Thyroid gland (tissue), 4 donors: ENCODE data around the gene BTBD9. TPM values are rescaled to one million over a fixed set of nuclear protein-coding genes. Genes with fewer than 3 reads are reported as not detected.

ENCODE experiments used
- DNase-seq, 2 donors: peaks; one replicate each; pipeline ENCODE4 v3.0.0-alpha.2; 2019
- H3K27ac ChIP-seq, 3 donors: fragments of 200-600 bp; sonication (generic); 1 replicate in 2 of 3; 2 replicates in 1 of 3; pipeline ENCODE4 v1.5.1; 2016 to 2019; ENCODE audit warnings: mild to moderate bottlenecking in 1 of 3, moderate library complexity in 1 of 3
- H3K27me3 ChIP-seq: fragments of 200-600 bp; sonication (generic); one replicate; pipeline ENCODE4 v1.5.1; 2019
- H3K36me3 ChIP-seq, 2 donors: fragments of 200-600 bp; sonication (generic); one replicate each; pipeline ENCODE4 v1.5.1; 2016 to 2019
- H3K4me1 ChIP-seq, 2 donors: fragments of 200-600 bp; sonication (generic); one replicate each; pipeline ENCODE4 v1.5.1; 2017 to 2019
- H3K4me3 ChIP-seq, 3 donors: fragments of 200-600 bp; sonication (generic); replicated peaks in 1 of 3; 1 replicate in 2 of 3; 2 replicates in 1 of 3; pipeline ENCODE4 v1.5.1; 2016; ENCODE audit warnings: mild to moderate bottlenecking in 1 of 3
- H3K9me3 ChIP-seq: fragments of 200-600 bp; sonication (generic); one replicate; pipeline ENCODE4 v1.5.1; 2017
- POLR2A ChIP-seq, 2 donors: fragments of 450-650 bp; IDR thresholded peaks; one replicate each; pipeline ENCODE4 v1.6.1; 2017; ENCODE audit warnings: antibody characterized with exemption in 2 of 2, mild to moderate bottlenecking in 2 of 2, moderate library complexity in 1 of 2
- WGBS, 2 donors: methylation state at CpG; one replicate each; pipeline ENCODE4 v1.1.5; 2017; 5-methylcytosine and 5-hydroxymethylcytosine counted together
- intact Hi-C: fragments of 100-400 bp; cut with DNase I; formaldehyde crosslinking; loops from one replicate; pipeline ENCODE4 v1.15.1; 2023
- total RNA-seq, 4 donors: library from RNA; depleted of rRNA; stranded (reverse); fragments of >200 nt; gene quantifications; one replicate each; pipeline ENCODE4 v1.2.3, GENCODE V29; 2016
- TF ChIP-seq, protein P1 (sequence below), 6 experiments: fragments of 200-600 bp in 3 of 6; fragments of 450-650 bp in 3 of 6; sonication (generic) in 3 of 6; IDR thresholded peaks; one replicate each; pipeline ENCODE4 v1.5.1; 2016 to 2019; ENCODE audit warnings: antibody characterized with exemption in 6 of 6, mild to moderate bottlenecking in 2 of 6, inconsistent platforms in 1 of 6, moderate library complexity in 1 of 6

Gene BTBD9
- total RNA-seq, 4 donors from 2014 or later: 17.3 to 32.0 (median 27.4) TPM

GRCh38 chr6:38640216-38640909 lies 634 bp upstream of the BTBD9 start:
- H3K4me3 ChIP-seq: peak overlapping the region; percentile 85 to 98 (median 96)
- H3K4me1 ChIP-seq: peaks cover 12 to 22% of the 10 kb centered on the region in 2 donors
- H3K36me3 ChIP-seq: no peaks in the 10 kb centered on the region
- TF ChIP-seq POLR2A (IDR thresholded peaks at IDR 0.05): no peak
- TF ChIP-seq, protein P1, sequence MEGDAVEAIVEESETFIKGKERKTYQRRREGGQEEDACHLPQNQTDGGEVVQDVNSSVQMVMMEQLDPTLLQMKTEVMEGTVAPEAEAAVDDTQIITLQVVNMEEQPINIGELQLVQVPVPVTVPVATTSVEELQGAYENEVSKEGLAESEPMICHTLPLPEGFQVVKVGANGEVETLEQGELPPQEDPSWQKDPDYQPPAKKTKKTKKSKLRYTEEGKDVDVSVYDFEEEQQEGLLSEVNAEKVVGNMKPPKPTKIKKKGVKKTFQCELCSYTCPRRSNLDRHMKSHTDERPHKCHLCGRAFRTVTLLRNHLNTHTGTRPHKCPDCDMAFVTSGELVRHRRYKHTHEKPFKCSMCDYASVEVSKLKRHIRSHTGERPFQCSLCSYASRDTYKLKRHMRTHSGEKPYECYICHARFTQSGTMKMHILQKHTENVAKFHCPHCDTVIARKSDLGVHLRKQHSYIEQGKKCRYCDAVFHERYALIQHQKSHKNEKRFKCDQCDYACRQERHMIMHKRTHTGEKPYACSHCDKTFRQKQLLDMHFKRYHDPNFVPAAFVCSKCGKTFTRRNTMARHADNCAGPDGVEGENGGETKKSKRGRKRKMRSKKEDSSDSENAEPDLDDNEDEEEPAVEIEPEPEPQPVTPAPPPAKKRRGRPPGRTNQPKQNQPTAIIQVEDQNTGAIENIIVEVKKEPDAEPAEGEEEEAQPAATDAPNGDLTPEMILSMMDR (IDR thresholded peaks at IDR 0.05): no peak
- H3K9me3 ChIP-seq: no peaks in the 10 kb centered on the region
- intact Hi-C loops: no loop called here
- H3K27ac ChIP-seq: peak overlapping the region; percentile 84 to 91 (median 89)
- no peaks in the 10 kb centered on the region for H3K27me3 ChIP-seq
- DNase-seq: peak; percentile 1 to 12
- WGBS, 2 donors: 10 to 12% methylated on average over 26 to 32 of the region's 32 CpGs

- intact Hi-C loops: no loop called here
- Histone ChIP-seq H3K27ac (peak overlapping the region; percentile 84 to 91 (median 89)), H3K4me1 (peaks cover 12 to 13% of the 10 kb centered on the region in 2 donors), H3K9me3 (no peaks in the 10 kb centered on the region), H3K27me3 (no peaks in the 10 kb centered on the region), H3K4me3 (peak overlapping the region; percentile 85 to 98 (median 96)), H3K36me3 (no peaks in the 10 kb centered on the region)
- peak; percentile 30 to 38 for DNase-seq
- TF ChIP-seq POLR2A (IDR thresholded peaks at IDR 0.05): no peak
- TF ChIP-seq, protein P1 (IDR thresholded peaks at IDR 0.05): no peak
- WGBS, 2 donors: 6% methylated on average over 13 to 15 of the region's 15 CpGs
Measured at GRCh38 chr6:38638941-38639497, 710 bp downstream of the BTBD9 start.

DNA sequence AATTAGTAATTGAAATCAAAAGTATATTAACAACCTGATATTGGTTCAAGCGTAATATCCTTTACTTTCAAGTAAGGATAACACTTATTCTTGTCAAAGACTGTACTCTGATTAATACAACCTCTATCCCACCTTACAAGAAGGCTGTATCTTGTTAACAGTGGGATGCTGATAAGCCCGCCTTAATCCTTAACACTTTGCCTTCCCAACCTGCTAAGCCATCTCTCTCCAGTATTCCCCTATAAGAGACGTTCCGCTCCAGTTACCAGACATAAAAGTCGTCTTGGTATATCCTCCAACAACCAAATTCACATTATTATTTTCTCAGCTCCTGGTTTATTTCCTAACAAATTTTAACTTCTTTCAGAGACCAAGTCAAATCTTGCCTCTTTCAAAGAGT lies 2.0 kb downstream of the BTBD9 start:
- intact Hi-C loops: no loop called here
- H3K9me3 ChIP-seq: no peaks in the 10 kb centered on the region
- H3K4me1 ChIP-seq: peaks cover 12 to 13% of the 10 kb centered on the region in 2 donors
- no peaks in the 10 kb centered on the region for H3K27me3 ChIP-seq
- H3K27ac ChIP-seq: no peak overlapping the region
- H3K36me3 ChIP-seq: no peaks in the 10 kb centered on the region
- no peak overlapping the region for H3K4me3 ChIP-seq
- no peak for DNase-seq
- TF ChIP-seq POLR2A (IDR thresholded peaks at IDR 0.05): no peak
- WGBS, 2 donors: 81 to 86% methylated on average over 5 of the region's 5 CpGs

- no peaks in the 10 kb centered on the region for H3K36me3 ChIP-seq
- no peak for TF ChIP-seq POLR2A (IDR thresholded peaks at IDR 0.05)
- TF ChIP-seq, protein P1 (IDR thresholded peaks at IDR 0.05): no peak
- H3K27ac ChIP-seq: no peak overlapping the region
- no peaks in the 10 kb centered on the region for H3K9me3 ChIP-seq
- no peaks in the 10 kb centered on the region for H3K27me3 ChIP-seq
- WGBS, 2 donors: 97 to 100% methylated on average over 1 of the region's 1 CpG
- no peak for DNase-seq
- intact Hi-C loops: no loop called here
- H3K4me1 ChIP-seq: peaks cover 9 to 11% of the 10 kb centered on the region in 2 donors
- no peak overlapping the region for H3K4me3 ChIP-seq
Measured at GRCh38 chr6:38636027-38636426, 3.7 kb downstream of the BTBD9 start.

DNA sequence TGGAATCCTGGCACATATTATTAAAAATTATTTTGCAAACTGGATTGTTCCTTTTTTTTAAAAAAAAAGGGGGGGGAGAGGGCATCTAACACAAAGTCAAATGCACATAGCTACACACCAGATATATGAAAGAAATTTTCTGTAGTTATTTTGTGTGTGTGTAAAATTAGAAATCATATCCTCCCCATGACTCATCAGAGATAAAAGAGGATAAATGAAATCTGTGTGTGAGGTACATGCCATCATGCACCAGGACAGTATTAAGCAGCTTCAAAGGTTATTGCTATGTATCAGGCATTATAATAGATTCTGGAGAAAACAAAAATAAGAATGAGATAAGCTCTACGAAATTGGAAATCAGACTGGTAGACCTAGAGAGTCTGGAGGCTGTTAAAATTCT lies 5.2 kb downstream of the BTBD9 start:
- TF ChIP-seq POLR2A (IDR thresholded peaks at IDR 0.05): no peak
- TF ChIP-seq, protein P1 (IDR thresholded peaks at IDR 0.05): no peak
- Histone ChIP-seq H3K9me3 (no peaks in the 10 kb centered on the region), H3K27me3 (no peaks in the 10 kb centered on the region), H3K4me3 (no peak overlapping the region), H3K27ac (no peak overlapping the region), H3K4me1 (peaks cover 4% of the 10 kb centered on the region in 2 donors), H3K36me3 (no peaks in the 10 kb centered on the region)
- intact Hi-C loops: no loop called here
- DNase-seq: no peak
- WGBS, 2 donors: 71 to 88% methylated on average over 1 of the region's 1 CpG
